ENCODE data around the gene FGF23. TPM values are rescaled to one million over a fixed set of nuclear protein-coding genes. Genes with fewer than 3 reads are reported as not detected.

Gene FGF23
- total RNA-seq, 4 donors from 2014 or later = not detected

DNA sequence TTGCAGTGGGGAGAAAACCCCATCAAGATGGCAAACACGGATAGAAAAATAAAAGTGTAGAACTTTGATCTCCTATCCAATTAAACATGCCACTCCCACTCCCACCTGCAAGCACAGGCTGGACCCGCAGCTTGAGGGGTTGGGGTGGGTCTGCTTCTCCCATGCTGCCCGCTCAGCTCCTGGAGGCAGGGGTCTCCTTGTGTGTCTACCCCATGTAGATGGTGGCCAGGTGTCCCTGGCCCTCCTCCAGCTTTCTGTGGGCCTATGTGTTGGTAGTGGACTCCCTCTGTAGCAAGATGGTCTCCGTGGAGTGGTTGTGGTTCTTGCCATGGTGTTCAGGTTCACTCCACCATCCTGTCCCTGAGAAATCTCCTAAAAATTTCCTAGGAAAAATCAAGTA lies 23.5 kb upstream of the FGF23 start:
- DNase-seq = no peak
- in situ Hi-C loops (cut with MboI; ENCODE audit: low pct_ligation_motif_present in 1 of 4, low pct_unique_long_range_greater_than_20kb in 1 of 4, low sequenced_read_pairs in 3 of 4) = no loop called here
- WGBS, 2 donors (ENCODE audit: low coverage in 1 of 2) = 73% methylated on average over 2 to 4 of the region's 4 CpGs

DNA sequence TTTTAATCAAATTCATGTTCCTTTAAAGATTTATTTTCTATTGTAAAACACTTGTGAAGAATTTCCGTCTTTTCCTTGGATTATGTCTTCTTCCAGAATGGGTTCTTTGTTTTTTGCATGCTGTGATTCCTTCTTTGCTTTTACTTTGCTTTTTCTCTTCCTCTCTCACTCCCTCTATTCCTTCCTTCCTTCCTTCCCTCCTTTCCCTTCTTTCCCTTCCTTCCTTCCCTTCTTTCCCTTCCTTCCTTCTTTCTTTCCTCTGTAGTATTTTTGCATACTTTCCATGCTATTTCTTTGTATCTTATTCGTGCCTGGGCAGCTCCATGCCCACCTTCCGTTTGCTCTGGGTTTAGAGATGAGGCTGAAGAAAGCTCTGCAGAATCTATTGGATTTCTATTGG lies 21.6 kb upstream of the FGF23 start:
- Histone ChIP-seq H3K27ac (no peak overlapping the region), H3K4me1 (no peaks in the 10 kb centered on the region), H3K9me3 (no peaks in the 10 kb centered on the region), H3K36me3 (no peaks in the 10 kb centered on the region), H3K4me3 (no peak overlapping the region), H3K27me3 (peaks cover 6% of the 10 kb centered on the region)
- in situ Hi-C loops (cut with MboI; ENCODE audit: low pct_ligation_motif_present in 1 of 4, low pct_unique_long_range_greater_than_20kb in 1 of 4, low sequenced_read_pairs in 3 of 4) (no loop called here), intact Hi-C loops (cut with DNase I; ENCODE audit: low total_unique reads) (no loop called here)
- TF ChIP-seq POLR2AphosphoS5 (IDR thresholded peaks at IDR 0.05) = no peak
- no peak for TF ChIP-seq POLR2A (IDR thresholded peaks at IDR 0.05)
- no peak for TF ChIP-seq EP300 (IDR thresholded peaks at IDR 0.05; ENCODE audit: low read depth)
- TF ChIP-seq, protein P1, sequence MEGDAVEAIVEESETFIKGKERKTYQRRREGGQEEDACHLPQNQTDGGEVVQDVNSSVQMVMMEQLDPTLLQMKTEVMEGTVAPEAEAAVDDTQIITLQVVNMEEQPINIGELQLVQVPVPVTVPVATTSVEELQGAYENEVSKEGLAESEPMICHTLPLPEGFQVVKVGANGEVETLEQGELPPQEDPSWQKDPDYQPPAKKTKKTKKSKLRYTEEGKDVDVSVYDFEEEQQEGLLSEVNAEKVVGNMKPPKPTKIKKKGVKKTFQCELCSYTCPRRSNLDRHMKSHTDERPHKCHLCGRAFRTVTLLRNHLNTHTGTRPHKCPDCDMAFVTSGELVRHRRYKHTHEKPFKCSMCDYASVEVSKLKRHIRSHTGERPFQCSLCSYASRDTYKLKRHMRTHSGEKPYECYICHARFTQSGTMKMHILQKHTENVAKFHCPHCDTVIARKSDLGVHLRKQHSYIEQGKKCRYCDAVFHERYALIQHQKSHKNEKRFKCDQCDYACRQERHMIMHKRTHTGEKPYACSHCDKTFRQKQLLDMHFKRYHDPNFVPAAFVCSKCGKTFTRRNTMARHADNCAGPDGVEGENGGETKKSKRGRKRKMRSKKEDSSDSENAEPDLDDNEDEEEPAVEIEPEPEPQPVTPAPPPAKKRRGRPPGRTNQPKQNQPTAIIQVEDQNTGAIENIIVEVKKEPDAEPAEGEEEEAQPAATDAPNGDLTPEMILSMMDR (IDR thresholded peaks at IDR 0.05) = no peak
- 78 to 82% methylated on average over 3 of the region's 3 CpGs for WGBS, 2 donors (ENCODE audit: low coverage in 1 of 2)
- no peak for DNase-seq

More for the DNA sequence above, 23.5 kb upstream of the FGF23 start:
- no peaks in the 10 kb centered on the region for H3K36me3 ChIP-seq
- H3K27ac ChIP-seq = no peak overlapping the region
- H3K27me3 ChIP-seq = peaks cover 6% of the 10 kb centered on the region
- H3K9me3 ChIP-seq = no peaks in the 10 kb centered on the region
- no peak for TF ChIP-seq EP300 (IDR thresholded peaks at IDR 0.05; ENCODE audit: low read depth)
- TF ChIP-seq POLR2A (IDR thresholded peaks at IDR 0.05) = no peak
- no peaks in the 10 kb centered on the region for H3K4me1 ChIP-seq
- H3K4me3 ChIP-seq = no peak overlapping the region
- intact Hi-C loops (cut with DNase I; ENCODE audit: low total_unique reads) = no loop called here

DNA sequence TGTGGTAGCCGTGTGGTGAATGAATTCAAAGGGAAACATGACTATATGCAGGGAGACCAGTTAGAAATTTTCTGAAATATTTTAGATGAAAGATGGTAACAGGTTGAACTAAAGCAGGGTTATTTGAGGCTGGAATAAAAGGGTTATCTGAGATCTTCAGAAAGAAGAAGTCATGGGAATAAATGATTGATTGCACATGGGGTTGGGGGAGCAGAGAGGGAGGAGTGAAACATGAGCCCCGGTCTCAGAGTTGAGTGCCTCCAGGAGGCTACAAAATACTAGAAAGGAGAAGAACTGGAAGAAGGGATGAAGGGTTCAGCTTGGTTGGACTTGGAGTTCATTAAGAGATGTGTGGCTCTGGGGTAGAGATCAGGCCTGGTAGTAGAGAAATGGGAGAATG lies 16.3 kb upstream of the FGF23 start:
- no peak for DNase-seq
- Histone ChIP-seq H3K36me3 (no peaks in the 10 kb centered on the region), H3K4me3 (no peak overlapping the region), H3K4me1 (no peaks in the 10 kb centered on the region), H3K27ac (no peak overlapping the region), H3K9me3 (no peaks in the 10 kb centered on the region), H3K27me3 (peaks cover 6% of the 10 kb centered on the region)
- 73 to 80% methylated on average over 1 to 2 of the region's 2 CpGs for WGBS, 2 donors (ENCODE audit: low coverage in 1 of 2)
- TF ChIP-seq POLR2A (IDR thresholded peaks at IDR 0.05) = no peak
- TF ChIP-seq EP300 (IDR thresholded peaks at IDR 0.05; ENCODE audit: low read depth) = no peak
- no peak for TF ChIP-seq POLR2AphosphoS5 (IDR thresholded peaks at IDR 0.05)
- TF ChIP-seq, protein P1 (IDR thresholded peaks at IDR 0.05) = no peak
- intact Hi-C loops (cut with DNase I; ENCODE audit: low total_unique reads) = no loop called here
- in situ Hi-C loops (cut with MboI; ENCODE audit: low pct_ligation_motif_present in 1 of 4, low pct_unique_long_range_greater_than_20kb in 1 of 4, low sequenced_read_pairs in 3 of 4) = no loop called here

DNA sequence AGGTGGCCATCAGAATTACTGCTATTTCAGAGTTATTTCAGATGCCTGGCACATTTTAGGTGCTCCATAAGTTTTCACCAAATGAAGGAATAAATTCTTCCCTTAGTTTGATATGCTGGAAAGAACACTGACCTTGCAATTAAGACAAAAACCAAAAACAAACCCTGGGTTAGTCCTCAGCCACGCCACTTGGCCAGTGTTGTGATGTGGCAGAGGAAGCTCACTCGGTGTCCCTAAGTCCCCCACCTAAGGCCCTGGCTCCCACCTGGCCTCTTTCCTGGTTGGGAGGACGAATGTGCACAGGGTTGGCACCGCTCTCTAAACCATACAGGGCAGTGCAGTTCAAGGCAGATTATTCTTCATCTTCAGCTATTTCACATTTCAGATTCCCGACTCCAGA lies 13.7 kb upstream of the FGF23 start:
- no peaks in the 10 kb centered on the region for H3K36me3 ChIP-seq
- H3K27me3 ChIP-seq = no peaks in the 10 kb centered on the region
- in situ Hi-C loops (cut with MboI; ENCODE audit: low pct_ligation_motif_present in 1 of 4, low pct_unique_long_range_greater_than_20kb in 1 of 4, low sequenced_read_pairs in 3 of 4) (no loop called here), intact Hi-C loops (cut with DNase I; ENCODE audit: low total_unique reads) (no loop called here)
- WGBS, 2 donors (ENCODE audit: low coverage in 1 of 2) = 78 to 100% methylated on average over 1 to 5 of the region's 5 CpGs
- DNase-seq = no peak
- no peak overlapping the region for H3K4me3 ChIP-seq
- no peak overlapping the region for H3K27ac ChIP-seq
- no peaks in the 10 kb centered on the region for H3K9me3 ChIP-seq
- TF ChIP-seq POLR2A (IDR thresholded peaks at IDR 0.05) (no peak), POLR2AphosphoS5 (IDR thresholded peaks at IDR 0.05) (no peak), EP300 (IDR thresholded peaks at IDR 0.05; ENCODE audit: low read depth) (no peak)
- TF ChIP-seq, protein P1 (IDR thresholded peaks at IDR 0.05) = no peak
- H3K4me1 ChIP-seq = no peaks in the 10 kb centered on the region

DNA sequence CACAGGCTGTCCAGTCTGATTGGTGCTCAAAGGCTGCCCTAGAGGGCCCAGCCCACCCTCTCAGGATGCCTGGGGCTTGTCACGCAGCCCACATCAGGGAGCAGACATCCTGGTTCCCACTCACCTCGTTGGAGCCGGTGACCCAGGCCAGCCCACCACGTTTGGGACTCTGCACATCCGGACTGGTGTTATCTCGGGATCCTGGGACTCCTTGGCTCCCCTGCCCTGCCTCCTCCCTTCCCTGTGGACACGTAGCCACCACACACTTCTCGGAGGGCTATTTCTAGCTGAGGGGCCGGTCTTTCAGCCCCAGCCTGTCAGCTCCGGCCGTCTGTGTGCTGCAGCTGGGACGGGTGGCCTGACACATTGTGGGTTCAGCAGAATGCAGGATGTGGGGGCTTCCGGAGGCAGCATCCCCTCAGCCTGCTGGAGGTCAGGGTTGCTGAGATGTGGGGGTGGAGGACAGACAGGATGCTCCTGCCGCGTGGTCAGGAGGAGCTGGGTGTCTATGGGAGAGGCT lies 12.8 kb upstream of the FGF23 start:
- Histone ChIP-seq H3K9me3 (no peaks in the 10 kb centered on the region), H3K4me1 (no peaks in the 10 kb centered on the region), H3K36me3 (no peaks in the 10 kb centered on the region), H3K27ac (no peak overlapping the region), H3K27me3 (no peaks in the 10 kb centered on the region), H3K4me3 (no peak overlapping the region)
- intact Hi-C loops (cut with DNase I; ENCODE audit: low total_unique reads) = no loop called here
- TF ChIP-seq, protein P1 (IDR thresholded peaks at IDR 0.05) = no peak
- TF ChIP-seq POLR2AphosphoS5 (IDR thresholded peaks at IDR 0.05) (no peak), EP300 (IDR thresholded peaks at IDR 0.05; ENCODE audit: low read depth) (no peak), POLR2A (IDR thresholded peaks at IDR 0.05) (no peak)
- in situ Hi-C loops (cut with MboI; ENCODE audit: low pct_ligation_motif_present in 1 of 4, low pct_unique_long_range_greater_than_20kb in 1 of 4, low sequenced_read_pairs in 3 of 4) = no loop called here
- 57% methylated on average over 11 of the region's 15 CpGs; no CpG with 5 or more reads in 1 of the 2 donors for WGBS, 2 donors (ENCODE audit: low coverage in 1 of 2)
- no peak for DNase-seq
